GM12878 (cell line): ENCODE results near the gene POLE3. TPM values are rescaled to one million over a fixed set of nuclear protein-coding genes. Genes with fewer than 3 reads are reported as not detected.

Experiments
- BACH1 ChIP-seq: fragments of 450-650 bp; IDR thresholded peaks from 2 replicates; pipeline ENCODE4 v1.6.1; 2017; ENCODE audit warnings: mild to moderate bottlenecking, borderline replicate concordance
- CEBPB ChIP-seq, 2 experiments: fragments of 150-350 bp in 1 of 2; IDR thresholded peaks; 2 replicates each; pipeline ENCODE4 v1.6.1; 2012 to 2014; ENCODE audit warnings: low read depth in 2 of 2, low read length in 2 of 2, borderline replicate concordance in 1 of 2, inconsistent platforms in 1 of 2
- CHD1 ChIP-seq: IDR thresholded peaks from 2 replicates; pipeline ENCODE4 v1.6.1; 2012; ENCODE audit warnings: low read depth, low read length, improper control_type of control experiment
- CHD4 ChIP-seq: fragments of 200-600 bp; sonication (generic); IDR thresholded peaks from 2 replicates; pipeline ENCODE4 v1.6.1; 2016; ENCODE audit warnings: mild to moderate bottlenecking
- CUX1 ChIP-seq: IDR thresholded peaks from 2 replicates; pipeline ENCODE4 v1.6.1; 2012; ENCODE audit warnings: improper control_type of control experiment, low read depth, low read length; ENCODE audit not compliant: insufficient replicate concordance
- EED ChIP-seq: sonication (generic); IDR thresholded peaks from 2 replicates; pipeline ENCODE4 v1.6.1; 2016; ENCODE audit warnings: antibody characterized with exemption, low read depth
- KDM1A ChIP-seq: fragments of 200-600 bp; sonication (generic); IDR thresholded peaks from 2 replicates; pipeline ENCODE4 v1.6.1; 2016; ENCODE audit warnings: borderline replicate concordance
- RCOR1 ChIP-seq: conservative IDR thresholded peaks from 2 replicates; pipeline ENCODE4 v1.6.1; 2012; ENCODE audit warnings: low read depth, low read length, improper control_type of control experiment
- RELB ChIP-seq: fragments of 450-650 bp; IDR thresholded peaks from 2 replicates; pipeline ENCODE4 v1.6.1; 2017; ENCODE audit warnings: low read depth, mild to moderate bottlenecking, moderate library complexity
- STAT3 ChIP-seq: IDR thresholded peaks from 2 replicates; pipeline ENCODE4 v1.6.1; 2011; ENCODE audit warnings: low read depth, low read length, improper control_type of control experiment
- TCF3 ChIP-seq: IDR thresholded peaks from 2 replicates; pipeline ENCODE4 v1.6.1; 2012; ENCODE audit warnings: low read depth, mild to moderate bottlenecking, low read length, borderline replicate concordance; ENCODE audit not compliant: insufficient read depth
- WRNIP1 ChIP-seq: IDR thresholded peaks from 2 replicates; pipeline ENCODE4 v1.6.1; 2011; ENCODE audit warnings: low read depth, low read length, improper control_type of control experiment, borderline replicate concordance
- YY1 ChIP-seq: IDR thresholded peaks from 2 replicates; pipeline ENCODE4 v1.6.1; 2011; ENCODE audit warnings: low read depth, mild to moderate bottlenecking, low read length
- ZBTB11 ChIP-seq: fragments of 450-650 bp; formaldehyde crosslinking; IDR thresholded peaks from 2 replicates; pipeline ENCODE4 v1.5.0; 2022; ENCODE audit warnings: mild to moderate bottlenecking, missing genetic modification characterization
- ZNF687 ChIP-seq: fragments of 450-650 bp; IDR thresholded peaks from 2 replicates; pipeline ENCODE4 v1.6.1; 2017; ENCODE audit warnings: mild to moderate bottlenecking, moderate library complexity
- ZSCAN29 ChIP-seq: fragments of 450-650 bp; IDR thresholded peaks from 2 replicates; pipeline ENCODE4 v1.6.1; 2017; ENCODE audit warnings: mild to moderate bottlenecking, moderate library complexity
- polyA plus RNA-seq, 11 experiments: library from polyadenylated mRNA; depleted of rRNA in 4 of 11; unstranded in 6 of 11; stranded (reverse) in 5 of 11; fragments of >200 nt; fragmentation: Nextera tagmentation in 4 of 11; fragmentation: Illumina TruSeq in 1 of 11; extraction: Ambion mirVana in 4 of 11; extraction: Trizol in 1 of 11; gene quantifications; 1 replicate in 1 of 11; 2 replicates in 10 of 11; pipeline versions ENCODE4 v1.2.1 to v1.2.3, GENCODE V29; 2011 to 2016; ENCODE audit warnings: inconsistent platforms in 2 of 11, missing spikeins in 2 of 11, low read depth in 1 of 11
- total RNA-seq, 4 experiments: library from RNA; depleted of rRNA in 3 of 4; stranded (reverse); fragments of >200 nt in 3 of 4; fragmentation: Illumina TruSeq in 1 of 4; extraction: Trizol in 1 of 4; gene quantifications; 2 replicates each; pipeline versions ENCODE4 v1.2.1 to v1.2.3, GENCODE V29; 2013 to 2021

POLE3 gene
- total and polyA plus RNA-seq, 10 of the 15 experiments (the other 5 are each of a cell fraction or from before 2014, with no cell fraction given), result 40.8 to 116 (median 80.2) TPM

GRCh38 chr9:113380869-113381378 is 29.6 kb downstream of the POLE3 start (continued):
- TF ChIP-seq RELB, result peak; percentile 93
- no peak for TF ChIP-seq YY1
- TF ChIP-seq WRNIP1, result no peak
- no peak for TF ChIP-seq CHD4
- no peak for TF ChIP-seq ZBTB11 (CRISPR knock-in tag)
- peak; percentile 89 for TF ChIP-seq EED
- TF ChIP-seq CUX1, result no peak
- TF ChIP-seq RCOR1, result no peak
- TF ChIP-seq ZSCAN29, result no peak
- no peak for TF ChIP-seq KDM1A
- TF ChIP-seq ZNF687, result 0 out of 2 replicates have a peak, but pooled peaks have one; percentile 22
- TF ChIP-seq TCF3, result no peak
- TF ChIP-seq BACH1, result peak; percentile 61; the same call in 1 of the 2 replicates
- TF ChIP-seq STAT3, result no peak
- no peak for TF ChIP-seq CEBPB (IDR thresholded peaks at IDR 0.05; ENCODE audit: borderline replicate concordance in 1 of 2, low read depth in 2 of 2, low read length in 2 of 2)
- no peak for TF ChIP-seq CHD1
